SK-N-SH (cell line): ENCODE measurements around the gene MTG1. TPM values are rescaled to one million over a fixed set of nuclear protein-coding genes. Genes with fewer than 3 reads are reported as not detected.

Experiments used
- CTCF ChIA-PET: fragments of 300-600, 350-600 bp; formaldehyde crosslinking; extraction: SDS; loops from one replicate; lab custom pipeline; 2021; lab: Yijun Ruan, JAX
- POLR2A ChIA-PET: fragments of 350-600 bp; sonication (Branson Sonifier 250); formaldehyde crosslinking; extraction: SDS; loops from one replicate; lab custom pipeline; 2020; ENCODE audit warnings: antibody characterized with exemption, inconsistent platforms; lab: Yijun Ruan, JAX
- DNase-seq: peaks from one replicate; pipeline ENCODE4 v3.0.0; 2012
- H2AFZ ChIP-seq: fragments of 200-600 bp; sonication (generic); 2 replicates; pipeline ENCODE4 v1.8.1; 2016; ENCODE audit warnings: antibody characterized with exemption, mild to moderate bottlenecking, low read depth
- H3F3A ChIP-seq: fragments of 200-600 bp; sonication (generic); replicated peaks from 2 replicates; pipeline ENCODE3; 2016; ENCODE audit warnings: antibody characterized with exemption, mild to moderate bottlenecking; ENCODE audit not compliant: insufficient read depth
- H3K27ac ChIP-seq, 2 experiments: fragments of 200-500 bp in 1 of 2; fragments of 200-600 bp in 1 of 2; sonication (Bioruptor generic) in 1 of 2; sonication (generic), shearing (Covaris generic) in 1 of 2; 2 replicates each; pipeline versions ENCODE4 v1.5.1 to v1.6.1; 2014 to 2016; ENCODE audit warnings: low read depth in 2 of 2, inconsistent platforms in 1 of 2, low read length in 1 of 2, mild to moderate bottlenecking in 1 of 2, mixed read lengths in 1 of 2
- H3K27me3 ChIP-seq: fragments of 200-600 bp; sonication (generic), shearing (Covaris generic); 2 replicates; pipeline ENCODE4 v1.6.1; 2016; ENCODE audit warnings: mixed run types; ENCODE audit not compliant: insufficient read depth
- H3K36me3 ChIP-seq, 2 experiments: fragments of 200-500 bp in 1 of 2; fragments of 200-600 bp in 1 of 2; sonication (Bioruptor generic) in 1 of 2; sonication (generic) in 1 of 2; replicated peaks in 1 of 2; 2 replicates each; pipeline versions ENCODE3 to v1.5.1; 2014 to 2016; ENCODE audit warnings: low read length in 1 of 2, mild to moderate bottlenecking in 1 of 2; ENCODE audit not compliant: insufficient read depth in 2 of 2, control insufficient read depth in 1 of 2
- H3K4me1 ChIP-seq, 2 experiments: fragments of 200-500 bp in 1 of 2; fragments of 200-600 bp in 1 of 2; sonication (Bioruptor generic) in 1 of 2; sonication (generic), shearing (Covaris generic) in 1 of 2; 2 replicates each; pipeline versions ENCODE4 v1.5.1 to v1.6.1; 2014 to 2016; ENCODE audit warnings: low read depth in 1 of 2, low read length in 1 of 2, mixed run types in 1 of 2; ENCODE audit not compliant: insufficient read depth in 2 of 2, control insufficient read depth in 1 of 2
- H3K4me2 ChIP-seq: fragments of 200-600 bp; sonication (generic), shearing (Covaris generic); 2 replicates; pipeline ENCODE4 v1.6.1; 2017; ENCODE audit warnings: mixed run types
- H3K4me3 ChIP-seq, 2 experiments: fragments of 200-500 bp in 1 of 2; fragments of 200-600 bp in 1 of 2; sonication (Bioruptor generic) in 1 of 2; sonication (generic), shearing (Covaris generic) in 1 of 2; 2 replicates each; pipeline versions ENCODE4 v1.5.1 to v1.8.1; 2014 to 2016; ENCODE audit warnings: low read depth in 2 of 2, inconsistent platforms in 1 of 2, low read length in 1 of 2, mild to moderate bottlenecking in 1 of 2, mixed read lengths in 1 of 2, moderate library complexity in 1 of 2
- H3K79me2 ChIP-seq: fragments of 200-600 bp; sonication (generic); 2 replicates; pipeline ENCODE4 v1.8.1; 2017; ENCODE audit warnings: mild to moderate bottlenecking; ENCODE audit not compliant: insufficient read depth
- H3K9ac ChIP-seq: fragments of 200-600 bp; sonication (generic); 2 replicates; pipeline ENCODE4 v1.6.1; 2017; ENCODE audit warnings: mixed run types
- H3K9me2 ChIP-seq: fragments of 200-600 bp; sonication (generic); 2 replicates; pipeline ENCODE4 v1.6.1; 2017; ENCODE audit warnings: mixed run types
- H3K9me3 ChIP-seq: fragments of 200-600 bp; sonication (generic); 2 replicates; pipeline ENCODE4 v1.6.1; 2017; ENCODE audit warnings: mixed run types, mild to moderate bottlenecking, moderate library complexity
- H4K20me1 ChIP-seq: fragments of 200-600 bp; sonication (generic); 2 replicates; pipeline ENCODE4 v1.6.1; 2017; ENCODE audit warnings: mild to moderate bottlenecking, mixed run types; ENCODE audit not compliant: insufficient read depth
- EZH2phosphoT487 ChIP-seq: fragments of 200-600 bp; sonication (generic); IDR thresholded peaks from 2 replicates; pipeline ENCODE4 v1.6.1; 2017; ENCODE audit warnings: low read depth, mixed run types, mild to moderate bottlenecking, antibody characterized with exemption, moderate library complexity, borderline replicate concordance
- JUND ChIP-seq: IDR thresholded peaks from 2 replicates; pipeline ENCODE4 v1.4.0; 2012
- NRF1 ChIP-seq: IDR thresholded peaks from 2 replicates; pipeline ENCODE4 v1.6.1; 2012; ENCODE audit warnings: low read depth, mild to moderate bottlenecking, low read length
- PBX3 ChIP-seq: IDR thresholded peaks from 2 replicates; pipeline ENCODE4; 2012
- POLR2AphosphoS5 ChIP-seq: IDR thresholded peaks from 2 replicates; pipeline ENCODE4 v1.6.1; 2012; ENCODE audit warnings: low read depth, low read length
- SIN3A ChIP-seq: IDR thresholded peaks from 2 replicates; pipeline ENCODE4 v1.6.1; 2012; ENCODE audit warnings: low read depth, mild to moderate bottlenecking, low read length, moderate library complexity, borderline replicate concordance
- SMC3 ChIP-seq: IDR thresholded peaks from 2 replicates; pipeline ENCODE4 v1.6.1; 2012; ENCODE audit warnings: low read depth, low read length, improper control_type of control experiment
- TEAD4 ChIP-seq: IDR thresholded peaks from 2 replicates; pipeline ENCODE4 v1.4.0; 2012; ENCODE audit warnings: mild to moderate bottlenecking, borderline replicate concordance; ENCODE audit not compliant: insufficient read depth
- USF1 ChIP-seq: IDR thresholded peaks from 2 replicates; pipeline ENCODE4 v1.4.0; 2012; ENCODE audit warnings: low read depth, borderline replicate concordance
- YY1 ChIP-seq: IDR thresholded peaks from 2 replicates; pipeline ENCODE4 v1.4.0; 2012; ENCODE audit warnings: low read depth, mild to moderate bottlenecking
- WGBS: methylation state at CpG from one replicate; pipeline ENCODE4 v1.1.6; 2017; ENCODE audit warnings: low lambda C conversion rate; 5-methylcytosine and 5-hydroxymethylcytosine counted together
- polyA plus RNA-seq, 3 experiments: library from polyadenylated mRNA; depleted of rRNA; stranded (reverse); fragments of >200 nt; gene quantifications; 2 replicates each; pipeline ENCODE4 v1.2.3, GENCODE V29; 2012

The MTG1 gene
- polyA plus RNA-seq, 1 of the 3 experiments (the other 2 are of a cell fraction), result 86.4 TPM

- Histone ChIP-seq H3K27ac (no peak overlapping the region), H3F3A (no peaks in the 10 kb centered on the region)
- CTCF ChIA-PET, result interaction anchor here (0.8 to 1.2 kb wide), 4 partner anchors 11 to 69 kb away, joined by 3 to 7 read pairs (median 4); no protein-coding TSS in a partner anchor
- TF ChIP-seq TEAD4, result no peak
- TF ChIP-seq, all 33 proteins: peak for 0
- H3K4me1 ChIP-seq, result peaks cover 9 to 10% of the 10 kb centered on the region in 2 experiments; a peak in 2 of 4 replicates
- DNase-seq, result no peak
- H3K9ac ChIP-seq, result no peak overlapping the region
- H3K9me3 ChIP-seq, result no peaks in the 10 kb centered on the region
- no peaks in the 10 kb centered on the region for H3K9me2 ChIP-seq
- 92% methylated on average over 11 of the region's 19 CpGs for WGBS
- no peaks in the 10 kb centered on the region for H3K27me3 ChIP-seq
- H4K20me1 ChIP-seq, result no peaks in the 10 kb centered on the region
- H3K4me3 ChIP-seq, result no peak overlapping the region
- no peak overlapping the region for H2AFZ ChIP-seq
- POLR2A ChIA-PET, result no interaction called here
- no peak overlapping the region for H3K4me2 ChIP-seq
- peaks cover 66% of the 10 kb centered on the region for H3K79me2 ChIP-seq
- H3K36me3 ChIP-seq, result peaks cover 20 to 62% of the 10 kb centered on the region in 2 experiments
Measured at GRCh38 chr10:133399123-133399601, 5.2 kb downstream of the MTG1 start.

GRCh38 chr10:133400624-133401424, 6.9 kb downstream of the MTG1 start:
- ChIA-PET CTCF (no interaction called here), POLR2A (no interaction called here)
- TF ChIP-seq SIN3A (no peak), EZH2phosphoT487 (no peak), PBX3 (no peak), JUND (no peak), TEAD4 (no peak), NRF1 (no peak), POLR2AphosphoS5 (no peak), USF1 (no peak), SMC3 (no peak), YY1 (no peak)
- Histone ChIP-seq H3K4me1 (peaks cover 2 to 13% of the 10 kb centered on the region in 2 experiments; a peak in 3 of 4 replicates), H3K9me2 (no peaks in the 10 kb centered on the region), H2AFZ (no peak overlapping the region), H4K20me1 (peaks cover 7% of the 10 kb centered on the region; the same call in 1 of the 2 replicates), H3K4me2 (no peak overlapping the region), H3K27ac (no peak overlapping the region), H3K79me2 (peaks cover 50% of the 10 kb centered on the region), H3K27me3 (no peaks in the 10 kb centered on the region), H3K4me3 (no peak overlapping the region), H3K9ac (no peak overlapping the region), H3K9me3 (no peaks in the 10 kb centered on the region), H3K36me3 (peaks cover 20 to 63% of the 10 kb centered on the region in 2 experiments), H3F3A (peaks cover 7% of the 10 kb centered on the region)
- WGBS, result 91% methylated on average over 10 of the region's 10 CpGs
- DNase-seq, result no peak
